ENCODE data around the gene UPK1A. TPM values are rescaled to one million over a fixed set of nuclear protein-coding genes. Genes with fewer than 3 reads are reported as not detected.

The UPK1A gene
- total and polyA plus RNA-seq, 9 of the 15 experiments (the other 6 are each of a cell fraction or from before 2014, with no cell fraction given): 0.06 to 0.13 TPM; not detected in 7

- no peak for TF ChIP-seq HMGXB4 (CRISPR knock-in tag; IDR thresholded peaks at IDR 0.05)
- peak; percentile 62 for TF ChIP-seq MYC (IDR thresholded peaks at IDR 0.05; ENCODE audit: low read depth, low read length)
- 0 out of 2 replicates have a peak, but pooled peaks have one; percentile 19 for TF ChIP-seq MYC (CRISPR knock-in tag; IDR thresholded peaks at IDR 0.05; ENCODE audit: borderline replicate concordance, low read depth)
- TF ChIP-seq ELF2 (CRISPR knock-in tag; IDR thresholded peaks at IDR 0.05): peak; percentile 66; the same call in 1 of the 2 replicates
- no peak for TF ChIP-seq DLX4 (CRISPR knock-in tag; IDR thresholded peaks at IDR 0.05)
- peak; percentile 68 for TF ChIP-seq E2F8 (IDR thresholded peaks at IDR 0.05; ENCODE audit: low read depth, partially characterized antibody)
- peak; percentile 95 for TF ChIP-seq POLR2A (conservative IDR thresholded peaks at IDR 0.05)
- TF ChIP-seq MAZ (CRISPR knock-in tag; conservative IDR thresholded peaks at IDR 0.05 in 1 of 2, IDR thresholded peaks at IDR 0.05 in 1 of 2): peak; percentile 39 to 53; a peak in 2 of 4 replicates
- TF ChIP-seq ZNF197 (CRISPR knock-in tag; IDR thresholded peaks at IDR 0.05; ENCODE audit: low read depth): no peak
- no peak for TF ChIP-seq EGR1 (conservative IDR thresholded peaks at IDR 0.05)
- TF ChIP-seq NR2C2 (CRISPR knock-in tag; IDR thresholded peaks at IDR 0.05): no peak
- peak; percentile 71 for TF ChIP-seq NR2C2 (tag; IDR thresholded peaks at IDR 0.05)
- TF ChIP-seq PML (IDR thresholded peaks at IDR 0.05; ENCODE audit: low read length): peak; percentile 71; the same call in 1 of the 2 replicates
- no peak for TF ChIP-seq HNRNPK (IDR thresholded peaks at IDR 0.05; ENCODE audit: low read depth, low read length, poor library complexity, severe bottlenecking)
- TF ChIP-seq SIX5 (IDR thresholded peaks at IDR 0.05; ENCODE audit: borderline replicate concordance in 1 of 2, insufficient read depth in 1 of 2, low read depth in 1 of 2, low read length in 2 of 2): no peak
- TF ChIP-seq SIN3A (IDR thresholded peaks at IDR 0.05; ENCODE audit: borderline replicate concordance in 2 of 2, control insufficient read depth in 1 of 2, low read depth in 2 of 2, low read length in 2 of 2): peak in 1 of 2 experiments; percentile 30; a peak in 1 of 4 replicates
- TF ChIP-seq JUND (IDR thresholded peaks at IDR 0.05; ENCODE audit: borderline replicate concordance, low read depth, low read length): peak; percentile 65
- TF ChIP-seq JUND (tag; IDR thresholded peaks at IDR 0.05; ENCODE audit: borderline replicate concordance, low read depth, low read length): no peak; the same call in 2 of the 3 replicates
These were observed 18.0 kb upstream of the UPK1A start, which contains the start of gene COX6B1 (continued) for GRCh38 chr19:35648017-35648961.

Measured in K562 (cell line).